Gastrocnemius medialis (tissue), 4 donors: ENCODE results near the gene SLAMF7.

Source experiments
- CTCF ChIP-seq, 5 experiments: fragments of 450-650 bp in 3 of 5; fragments of 200-600 bp in 2 of 5; sonication (generic) in 2 of 5; IDR thresholded peaks in 4 of 5; conservative IDR thresholded peaks in 1 of 5; 1 replicate in 4 of 5; 2 replicates in 1 of 5; pipeline ENCODE4 v1.5.1; 2016 to 2019; ENCODE audit warnings: antibody characterized with exemption in 5 of 5, mild to moderate bottlenecking in 3 of 5, moderate library complexity in 3 of 5
- POLR2A ChIP-seq, 2 donors: fragments of 450-650 bp; IDR thresholded peaks; one replicate each; pipeline ENCODE4 v1.6.1; 2017; ENCODE audit warnings: antibody characterized with exemption in 2 of 2, mild to moderate bottlenecking in 2 of 2, moderate library complexity in 2 of 2

- no peak for TF ChIP-seq CTCF (IDR thresholded peaks at IDR 0.05 in 4 of 5, conservative IDR thresholded peaks at IDR 0.05 in 1 of 5)
- no peak for TF ChIP-seq POLR2A (IDR thresholded peaks at IDR 0.05)
Observed at GRCh38 chr1:160748878-160749269, 9.8 kb downstream of the SLAMF7 start.
